ENCODE measurements around the gene H6PD.

H6PD gene

GRCh38 chr1:9248341-9249262 is 14.0 kb downstream of the H6PD start:
- Histone ChIP-seq H3K4me3 (ENCODE audit: low read depth, low read length) (no peak overlapping the region), H3K27ac (ENCODE audit: extremely low read depth, low read depth, low read length) (no peak overlapping the region), H3K9me3 (ENCODE audit: control insufficient read depth, insufficient read depth, low read depth, low read length) (no peaks in the 10 kb centered on the region), H3K4me1 (ENCODE audit: control insufficient read depth, insufficient read depth, low read length) (no peaks in the 10 kb centered on the region), H3K36me3 (ENCODE audit: control insufficient read depth in 2 of 2, insufficient read depth in 1 of 2, low read length in 2 of 2) (peaks cover 0 to 43% of the 10 kb centered on the region in 2 experiments; a peak in 1 of 3 replicates)
- POLR2A ChIA-PET: no interaction called here
- CTCF ChIA-PET: interaction anchor here (1.2 to 1.4 kb wide), 2 partner anchors 137 to 138 kb away, joined by 3 read pairs; no protein-coding TSS in a partner anchor
- TF ChIP-seq ZNF362 (tag by site-specific recombination; IDR thresholded peaks at IDR 0.05) (no peak), ZNF133 (tag by site-specific recombination; IDR thresholded peaks at IDR 0.05) (no peak), SCRT2 (tag by site-specific recombination; IDR thresholded peaks at IDR 0.05) (peak; percentile 41; the same call in 1 of the 2 replicates), GLIS2 (tag by site-specific recombination; IDR thresholded peaks at IDR 0.05) (no peak), ZNF560 (tag by site-specific recombination; IDR thresholded peaks at IDR 0.05; ENCODE audit: borderline replicate concordance) (no peak), ZNF214 (tag by site-specific recombination; IDR thresholded peaks at IDR 0.05; ENCODE audit: borderline replicate concordance) (no peak), ZNF555 (tag by site-specific recombination; conservative IDR thresholded peaks at IDR 0.05) (no peak), SP3 (tag by site-specific recombination; IDR thresholded peaks at IDR 0.05) (no peak), GLIS1 (tag by site-specific recombination; IDR thresholded peaks at IDR 0.05) (peak; percentile 14; the same call in 1 of the 2 replicates), ZBTB10 (tag by site-specific recombination; IDR thresholded peaks at IDR 0.05) (no peak), ZNF114 (tag by site-specific recombination; IDR thresholded peaks at IDR 0.05) (no peak), ZNF16 (tag by site-specific recombination; IDR thresholded peaks at IDR 0.05; ENCODE audit: low read depth) (no peak)

GRCh38 chr1:9249263-9249533 is 14.6 kb downstream of the H6PD start:
- Histone ChIP-seq H3K4me3 (ENCODE audit: low read depth, low read length) (no peak overlapping the region), H3K36me3 (ENCODE audit: control insufficient read depth in 2 of 2, insufficient read depth in 1 of 2, low read length in 2 of 2) (peaks cover 0 to 43% of the 10 kb centered on the region in 2 experiments; a peak in 1 of 3 replicates), H3K9me3 (ENCODE audit: control insufficient read depth, insufficient read depth, low read depth, low read length) (no peaks in the 10 kb centered on the region), H3K4me1 (ENCODE audit: control insufficient read depth, insufficient read depth, low read length) (no peaks in the 10 kb centered on the region), H3K27ac (ENCODE audit: extremely low read depth, low read depth, low read length) (no peak overlapping the region)
- no peak for TF ChIP-seq ZNF768 (tag by site-specific recombination; IDR thresholded peaks at IDR 0.05)
- no peak for TF ChIP-seq ZNF211 (tag by site-specific recombination; IDR thresholded peaks at IDR 0.05; ENCODE audit: low read depth)
- no peak for TF ChIP-seq WT1 (tag by site-specific recombination; IDR thresholded peaks at IDR 0.05)
- no peak for TF ChIP-seq ZNF221 (tag by site-specific recombination; IDR thresholded peaks at IDR 0.05; ENCODE audit: borderline replicate concordance)
- no peak for TF ChIP-seq CTCF (tag by site-specific recombination; IDR thresholded peaks at IDR 0.05)
- no peak for TF ChIP-seq ZNF785 (tag by site-specific recombination; IDR thresholded peaks at IDR 0.05)
- TF ChIP-seq ZNF692 (tag by site-specific recombination; IDR thresholded peaks at IDR 0.05): no peak
- no peak for TF ChIP-seq ZNF626 (tag by site-specific recombination; IDR thresholded peaks at IDR 0.05)
- no peak for TF ChIP-seq ZNF585B (tag by site-specific recombination; IDR thresholded peaks at IDR 0.05)
- no peak for TF ChIP-seq ZNF132 (tag by site-specific recombination; IDR thresholded peaks at IDR 0.05; ENCODE audit: borderline replicate concordance)
- TF ChIP-seq ZNF391 (tag by site-specific recombination; IDR thresholded peaks at IDR 0.05; ENCODE audit: borderline replicate concordance, low read depth): no peak
- no peak for TF ChIP-seq KLF1 (tag by site-specific recombination; IDR thresholded peaks at IDR 0.05)
- no peak for TF ChIP-seq ZNF629 (tag by site-specific recombination; IDR thresholded peaks at IDR 0.05)
- TF ChIP-seq ZNF157 (tag by site-specific recombination; IDR thresholded peaks at IDR 0.05): no peak
- TF ChIP-seq ZNF596 (tag by site-specific recombination; IDR thresholded peaks at IDR 0.05): no peak
- no peak for TF ChIP-seq ZNF266 (tag by site-specific recombination; IDR thresholded peaks at IDR 0.05; ENCODE audit: low read depth)
- no peak for TF ChIP-seq SALL2 (tag by site-specific recombination; IDR thresholded peaks at IDR 0.05; ENCODE audit: borderline replicate concordance)
- ChIA-PET POLR2A (no interaction called here), CTCF (interaction anchor here (1.4 kb wide), 3 partner anchors 19 to 206 kb away, joined by 3 to 5 read pairs (median 3); no protein-coding TSS in a partner anchor)
